ENCODE measurements around the gene GRIK3.

GRIK3 gene

DNA sequence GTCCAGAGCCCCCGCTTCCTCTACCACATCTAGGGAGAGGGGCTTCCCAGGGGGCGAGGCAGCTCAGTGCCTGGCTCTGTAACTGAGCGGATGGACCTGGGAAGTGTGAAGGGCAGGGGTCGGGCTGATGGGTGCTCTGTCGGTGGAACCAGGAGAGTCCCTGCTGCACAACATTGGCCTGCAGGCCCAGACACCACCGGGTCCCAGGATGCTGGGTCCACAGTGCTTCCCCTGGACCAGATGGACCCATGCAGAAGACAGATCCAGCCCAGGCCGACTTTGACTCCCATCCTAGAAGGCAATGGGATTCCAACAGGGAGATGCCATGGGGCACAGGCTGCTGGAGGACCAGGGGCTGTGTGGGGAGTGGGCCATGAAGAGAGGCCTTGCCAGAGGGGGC, 212.9 kb downstream of the GRIK3 start:
- H3K9me2 ChIP-seq (replicated peaks; ENCODE audit: low read depth, low read length), result no peaks in the 10 kb centered on the region
- H3K4me2 ChIP-seq (ENCODE audit: low read depth, low read length, poor library complexity, severe bottlenecking), result no peak overlapping the region
- no peaks in the 10 kb centered on the region for H3K9me3 ChIP-seq (ENCODE audit: insufficient read depth, low read depth, low read length)
- no peaks in the 10 kb centered on the region for H3K36me3 ChIP-seq (ENCODE audit: insufficient read depth, low read length)
- no peaks in the 10 kb centered on the region for H3K27me3 ChIP-seq (ENCODE audit: insufficient read depth, low read length, poor library complexity, severe bottlenecking)
- no peaks in the 10 kb centered on the region for H3F3A ChIP-seq (ENCODE audit: low read depth)
- no peak overlapping the region for H3K4me3 ChIP-seq (ENCODE audit: low read length, poor library complexity, severe bottlenecking)
- H3K4me1 ChIP-seq (ENCODE audit: insufficient read depth, low read length, poor library complexity, severe bottlenecking), result no peaks in the 10 kb centered on the region
- no peak overlapping the region for H2AFZ ChIP-seq (ENCODE audit: low read length)
- H3K79me2 ChIP-seq (ENCODE audit: insufficient read depth, low read length), result no peaks in the 10 kb centered on the region
- H4K20me1 ChIP-seq (ENCODE audit: insufficient read depth, low read length, poor library complexity, severe bottlenecking), result no peaks in the 10 kb centered on the region
- TF ChIP-seq, protein P1, sequence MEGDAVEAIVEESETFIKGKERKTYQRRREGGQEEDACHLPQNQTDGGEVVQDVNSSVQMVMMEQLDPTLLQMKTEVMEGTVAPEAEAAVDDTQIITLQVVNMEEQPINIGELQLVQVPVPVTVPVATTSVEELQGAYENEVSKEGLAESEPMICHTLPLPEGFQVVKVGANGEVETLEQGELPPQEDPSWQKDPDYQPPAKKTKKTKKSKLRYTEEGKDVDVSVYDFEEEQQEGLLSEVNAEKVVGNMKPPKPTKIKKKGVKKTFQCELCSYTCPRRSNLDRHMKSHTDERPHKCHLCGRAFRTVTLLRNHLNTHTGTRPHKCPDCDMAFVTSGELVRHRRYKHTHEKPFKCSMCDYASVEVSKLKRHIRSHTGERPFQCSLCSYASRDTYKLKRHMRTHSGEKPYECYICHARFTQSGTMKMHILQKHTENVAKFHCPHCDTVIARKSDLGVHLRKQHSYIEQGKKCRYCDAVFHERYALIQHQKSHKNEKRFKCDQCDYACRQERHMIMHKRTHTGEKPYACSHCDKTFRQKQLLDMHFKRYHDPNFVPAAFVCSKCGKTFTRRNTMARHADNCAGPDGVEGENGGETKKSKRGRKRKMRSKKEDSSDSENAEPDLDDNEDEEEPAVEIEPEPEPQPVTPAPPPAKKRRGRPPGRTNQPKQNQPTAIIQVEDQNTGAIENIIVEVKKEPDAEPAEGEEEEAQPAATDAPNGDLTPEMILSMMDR (conservative IDR thresholded peaks at IDR 0.05; ENCODE audit: low read length), result no peak
- TF ChIP-seq EZH2phosphoT487 (IDR thresholded peaks at IDR 0.05; ENCODE audit: borderline replicate concordance), result no peak
- no peak overlapping the region for H3K9ac ChIP-seq (ENCODE audit: low read depth, low read length, poor library complexity, severe bottlenecking)

DNA sequence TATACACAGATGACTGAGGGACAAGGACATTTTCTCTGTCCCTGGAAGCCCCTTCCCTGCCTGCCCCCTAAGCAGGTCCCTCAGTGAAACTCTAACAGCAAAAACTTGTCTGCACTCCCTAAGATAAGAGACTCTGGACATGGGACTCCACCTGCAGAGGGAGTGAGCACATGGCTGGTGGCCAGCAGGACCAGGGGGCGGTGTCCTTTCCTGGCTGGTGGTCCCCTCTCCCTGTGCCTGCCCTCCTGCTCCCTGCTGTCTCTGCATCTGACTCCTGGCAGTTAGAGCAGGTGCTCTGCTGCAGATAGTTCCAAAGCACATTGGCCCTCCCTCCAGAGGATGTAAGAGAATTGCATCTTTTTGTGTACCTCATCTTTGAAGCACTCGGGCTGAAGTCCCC, 215.5 kb downstream of the GRIK3 start:
- no peaks in the 10 kb centered on the region for H3K9me3 ChIP-seq (ENCODE audit: insufficient read depth, low read depth, low read length)
- no peak overlapping the region for H3K4me3 ChIP-seq (ENCODE audit: low read length, poor library complexity, severe bottlenecking)
- H4K20me1 ChIP-seq (ENCODE audit: insufficient read depth, low read length, poor library complexity, severe bottlenecking), result no peaks in the 10 kb centered on the region
- no peaks in the 10 kb centered on the region for H3K4me1 ChIP-seq (ENCODE audit: insufficient read depth, low read length, poor library complexity, severe bottlenecking)
- H3K9me2 ChIP-seq (replicated peaks; ENCODE audit: low read depth, low read length), result no peaks in the 10 kb centered on the region
- no peaks in the 10 kb centered on the region for H3K79me2 ChIP-seq (ENCODE audit: insufficient read depth, low read length)
- no peaks in the 10 kb centered on the region for H3F3A ChIP-seq (ENCODE audit: low read depth)
- H3K4me2 ChIP-seq (ENCODE audit: low read depth, low read length, poor library complexity, severe bottlenecking), result no peak overlapping the region
- H2AFZ ChIP-seq (ENCODE audit: low read length), result no peak overlapping the region
- no peak overlapping the region for H3K9ac ChIP-seq (ENCODE audit: low read depth, low read length, poor library complexity, severe bottlenecking)
- H3K27me3 ChIP-seq (ENCODE audit: insufficient read depth, low read length, poor library complexity, severe bottlenecking), result no peaks in the 10 kb centered on the region
- no peaks in the 10 kb centered on the region for H3K36me3 ChIP-seq (ENCODE audit: insufficient read depth, low read length)
- TF ChIP-seq EZH2phosphoT487 (IDR thresholded peaks at IDR 0.05; ENCODE audit: borderline replicate concordance), result no peak
- TF ChIP-seq, protein P1 (conservative IDR thresholded peaks at IDR 0.05; ENCODE audit: low read length), result no peak

DNA sequence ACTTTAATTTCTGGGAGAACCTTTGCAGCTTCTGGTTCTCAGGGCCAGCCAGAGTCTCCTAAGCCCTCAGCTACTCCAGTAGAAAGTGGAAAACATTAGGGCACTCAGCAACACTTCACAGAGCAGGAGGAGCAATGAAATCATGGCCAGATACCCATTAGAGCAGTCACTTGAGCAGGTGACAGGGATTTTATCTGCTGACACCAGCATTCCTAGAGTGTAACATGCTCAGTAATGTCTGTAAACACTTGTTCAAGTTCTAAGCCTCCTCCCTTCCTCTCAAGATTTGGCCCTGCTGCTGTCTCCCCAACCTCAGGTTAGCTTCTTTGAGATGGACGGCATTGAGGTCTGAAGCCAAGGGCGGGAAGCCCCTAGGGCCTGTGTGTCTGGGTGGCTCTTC, 218.0 kb downstream of the GRIK3 start:
- H3K9ac ChIP-seq (ENCODE audit: low read depth, low read length, poor library complexity, severe bottlenecking), result no peak overlapping the region
- no peaks in the 10 kb centered on the region for H4K20me1 ChIP-seq (ENCODE audit: insufficient read depth, low read length, poor library complexity, severe bottlenecking)
- no peak overlapping the region for H2AFZ ChIP-seq (ENCODE audit: low read length)
- no peaks in the 10 kb centered on the region for H3K9me3 ChIP-seq (ENCODE audit: insufficient read depth, low read depth, low read length)
- no peaks in the 10 kb centered on the region for H3F3A ChIP-seq (ENCODE audit: low read depth)
- TF ChIP-seq, protein P1 (conservative IDR thresholded peaks at IDR 0.05; ENCODE audit: low read length), result no peak
- no peak for TF ChIP-seq EZH2phosphoT487 (IDR thresholded peaks at IDR 0.05; ENCODE audit: borderline replicate concordance)
- no peaks in the 10 kb centered on the region for H3K27me3 ChIP-seq (ENCODE audit: insufficient read depth, low read length, poor library complexity, severe bottlenecking)
- no peaks in the 10 kb centered on the region for H3K79me2 ChIP-seq (ENCODE audit: insufficient read depth, low read length)
- no peaks in the 10 kb centered on the region for H3K4me1 ChIP-seq (ENCODE audit: insufficient read depth, low read length, poor library complexity, severe bottlenecking)
- no peaks in the 10 kb centered on the region for H3K36me3 ChIP-seq (ENCODE audit: insufficient read depth, low read length)
- H3K4me2 ChIP-seq (ENCODE audit: low read depth, low read length, poor library complexity, severe bottlenecking), result no peak overlapping the region
- H3K4me3 ChIP-seq (ENCODE audit: low read length, poor library complexity, severe bottlenecking), result no peak overlapping the region
- no peaks in the 10 kb centered on the region for H3K9me2 ChIP-seq (replicated peaks; ENCODE audit: low read depth, low read length)

Measured in Loucy (cell line).